Mesendoderm (in vitro differentiated cells): ENCODE data around the gene PSME3IP1.

Source experiments
- DNase-seq: peaks from one replicate; pipeline ENCODE4 v3.0.0; 2013
- H2AK5ac ChIP-seq: 2 replicates; pipeline ENCODE4 v1.6.1; 2013; ENCODE audit warnings: low read length, inconsistent platforms
- H2BK120ac ChIP-seq: 2 replicates; pipeline ENCODE4 v1.6.1; 2013; ENCODE audit warnings: low read depth, mild to moderate bottlenecking, low read length, moderate library complexity, mixed read lengths
- H2BK15ac ChIP-seq: replicated peaks from 2 replicates; pipeline ENCODE4 v1.6.1; 2013; ENCODE audit warnings: low read depth, mild to moderate bottlenecking, moderate library complexity
- H2BK5ac ChIP-seq: 2 replicates; pipeline ENCODE4 v1.6.1; 2013; ENCODE audit warnings: low read length, inconsistent platforms
- H3K18ac ChIP-seq: 2 replicates; pipeline ENCODE4 v1.6.1; 2013; ENCODE audit warnings: mild to moderate bottlenecking, low read length, mixed read lengths
- H3K23ac ChIP-seq: one replicate; pipeline ENCODE4 v1.6.1; 2013; ENCODE audit warnings: low read length
- H3K27ac ChIP-seq: 2 replicates; pipeline ENCODE4 v1.5.1; 2013; ENCODE audit warnings: low read depth, mild to moderate bottlenecking, inconsistent platforms, low read length, moderate library complexity
- H3K27me3 ChIP-seq: 2 replicates; pipeline ENCODE4 v1.6.1; 2013; ENCODE audit warnings: low read length, control low read depth, mild to moderate bottlenecking, inconsistent platforms; ENCODE audit not compliant: insufficient read depth, poor library complexity
- H3K36me3 ChIP-seq: 2 replicates; pipeline ENCODE4 v1.6.1; 2013; ENCODE audit warnings: low read length, inconsistent platforms; ENCODE audit not compliant: control insufficient read depth, insufficient read depth
- H3K4ac ChIP-seq: one replicate; pipeline ENCODE4 v1.6.1; 2013; ENCODE audit warnings: low read depth, mild to moderate bottlenecking, low read length, moderate library complexity
- H3K4me1 ChIP-seq: 2 replicates; pipeline ENCODE4 v1.6.1; 2013; ENCODE audit warnings: low read depth, low read length, inconsistent platforms; ENCODE audit not compliant: control insufficient read depth
- H3K4me2 ChIP-seq: 2 replicates; pipeline ENCODE4 v1.6.1; 2013; ENCODE audit warnings: low read length
- H3K4me3 ChIP-seq: 2 replicates; pipeline ENCODE4 v1.5.1; 2013; ENCODE audit warnings: mild to moderate bottlenecking, low read length
- H3K56ac ChIP-seq: one replicate; pipeline ENCODE4 v1.6.1; 2013; ENCODE audit warnings: low read length
- H3K79me1 ChIP-seq: 2 replicates; pipeline ENCODE4 v1.6.1; 2013; ENCODE audit warnings: low read length, inconsistent platforms
- H3K79me2 ChIP-seq: 2 replicates; pipeline ENCODE4 v1.6.1; 2013; ENCODE audit warnings: mild to moderate bottlenecking, low read length; ENCODE audit not compliant: control insufficient read depth, insufficient read depth
- H3K9ac ChIP-seq: 2 replicates; pipeline ENCODE4 v1.6.1; 2013; ENCODE audit warnings: low read length, inconsistent platforms
- H4K5ac ChIP-seq: one replicate; pipeline ENCODE4 v1.6.1; 2013; ENCODE audit warnings: low read length
- H4K8ac ChIP-seq: one replicate; pipeline ENCODE4 v1.6.1; 2013; ENCODE audit warnings: low read depth, mild to moderate bottlenecking, control low read depth, low read length, moderate library complexity
- WGBS: extraction: QIAGEN DNeasy Blood & Tissue Kit; methylation state at CpG from one replicate; pipeline ENCODE4 v1.1.7; 2013; ENCODE audit warnings: low lambda C conversion rate, missing lambda C conversion rate; ENCODE audit not compliant: insufficient coverage; ENCODE audit errors: extremely low coverage; 5-methylcytosine and 5-hydroxymethylcytosine counted together

The PSME3IP1 gene

DNA sequence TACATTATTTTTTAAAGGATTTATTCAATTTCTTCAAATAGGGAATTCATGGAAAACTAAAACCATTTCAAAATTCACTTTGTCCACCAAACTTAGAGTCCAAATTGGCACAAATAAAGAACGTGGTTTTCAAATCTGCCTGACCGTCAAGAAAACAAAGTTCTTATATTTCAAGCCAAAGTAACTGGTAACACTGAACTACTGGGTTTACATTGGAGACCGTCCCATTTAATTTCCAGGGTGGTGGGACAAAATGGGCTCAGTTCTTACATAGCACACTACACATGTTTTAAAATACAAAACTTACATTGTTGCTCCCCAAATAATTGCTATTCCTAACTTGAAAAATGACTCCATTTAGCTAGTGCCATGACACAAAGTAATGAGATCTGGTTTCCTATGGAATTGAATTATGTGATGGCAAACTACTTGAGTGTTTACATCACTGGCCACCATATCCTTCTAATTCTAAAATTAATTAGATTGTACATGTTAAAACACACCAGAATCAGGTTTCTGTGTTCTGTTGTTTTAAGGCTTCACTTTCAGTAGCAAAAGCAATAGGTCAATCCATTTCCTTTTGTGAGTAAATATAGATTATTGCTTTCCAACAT lies 6.5 kb downstream of the PSME3IP1 start:
- Histone ChIP-seq H3K27ac (no peak overlapping the region), H3K4me3 (no peak overlapping the region)
- no CpG with 5 or more reads among the region's 3 CpGs for WGBS

DNA sequence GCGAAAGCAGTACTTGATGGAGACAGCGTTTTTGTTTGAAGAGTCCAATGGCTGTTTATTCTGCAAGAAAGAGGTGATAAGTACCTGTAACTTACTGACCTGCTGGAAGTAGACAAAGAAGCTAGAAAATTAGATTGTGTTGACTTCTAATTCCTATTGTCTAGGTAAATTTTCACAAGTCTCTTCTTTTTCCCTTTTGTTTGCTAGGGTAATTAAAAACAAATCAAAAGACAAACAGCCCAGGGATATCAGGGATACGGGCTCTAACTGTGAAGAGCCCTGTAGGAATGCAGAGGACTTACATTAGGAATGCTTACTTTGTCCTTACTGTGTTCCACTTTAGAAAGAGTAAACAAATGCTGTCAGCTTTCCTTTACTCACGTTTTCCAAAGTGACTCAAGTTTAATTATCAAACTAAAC lies 7.0 kb downstream of the PSME3IP1 start:
- WGBS = no CpG with 5 or more reads among the region's 4 CpGs
- H3K56ac ChIP-seq = no peak overlapping the region
- DNase-seq = peak; percentile 82

More for the DNA sequence above, 6.5 kb downstream of the PSME3IP1 start:
- Histone ChIP-seq H2BK15ac (no peak overlapping the region), H4K5ac (no peak overlapping the region), H3K79me1 (peaks cover 9% of the 10 kb centered on the region), H3K18ac (no peak overlapping the region), H3K4me2 (no peak overlapping the region), H2BK120ac (no peak overlapping the region), H3K4me1 (no peaks in the 10 kb centered on the region), H3K23ac (no peak overlapping the region), H3K9ac (no peak overlapping the region), H3K56ac (no peak overlapping the region), H2AK5ac (no peak overlapping the region), H3K36me3 (no peaks in the 10 kb centered on the region), H3K4ac (no peak overlapping the region), H4K8ac (no peak overlapping the region), H3K27me3 (no peaks in the 10 kb centered on the region), H2BK5ac (no peak overlapping the region), H3K79me2 (peaks cover 12% of the 10 kb centered on the region)
- no peak for DNase-seq

DNA sequence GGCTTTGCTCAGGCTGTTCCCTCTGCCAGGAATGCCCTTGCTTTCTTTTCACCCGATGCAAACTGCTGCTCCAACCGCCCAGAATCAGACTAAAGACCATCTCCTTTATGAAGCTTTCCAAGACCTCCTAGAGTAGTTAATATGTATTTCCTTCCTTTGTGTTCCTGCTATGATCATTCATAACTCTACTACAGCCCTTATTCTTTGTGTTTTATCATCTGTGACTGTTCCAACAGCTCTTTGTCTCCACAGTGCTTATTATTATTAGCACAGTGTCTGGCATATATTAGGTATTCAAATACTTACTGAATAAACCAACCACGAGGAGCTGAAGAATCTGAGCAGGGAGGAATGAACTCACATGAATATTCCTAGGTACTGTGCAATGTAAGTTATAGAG lies 7.6 kb downstream of the PSME3IP1 start:
- Histone ChIP-seq H3K4me1 (no peaks in the 10 kb centered on the region), H3K56ac (no peak overlapping the region), H3K79me1 (peaks cover 7% of the 10 kb centered on the region), H4K5ac (no peak overlapping the region), H2BK15ac (no peak overlapping the region), H3K4ac (no peak overlapping the region), H3K27me3 (no peaks in the 10 kb centered on the region), H2BK120ac (no peak overlapping the region), H2AK5ac (no peak overlapping the region), H3K36me3 (no peaks in the 10 kb centered on the region), H3K79me2 (peaks cover 9% of the 10 kb centered on the region), H3K23ac (no peak overlapping the region), H3K18ac (no peak overlapping the region), H3K27ac (no peak overlapping the region), H3K4me2 (no peak overlapping the region), H3K9ac (no peak overlapping the region), H2BK5ac (no peak overlapping the region), H4K8ac (no peak overlapping the region), H3K4me3 (no peak overlapping the region)
- no CpG with 5 or more reads among the region's 3 CpGs for WGBS
- no peak for DNase-seq

More for the DNA sequence above, 7.0 kb downstream of the PSME3IP1 start:
- Histone ChIP-seq H3K27ac (no peak overlapping the region), H3K27me3 (no peaks in the 10 kb centered on the region), H2AK5ac (no peak overlapping the region), H3K4ac (no peak overlapping the region), H4K8ac (no peak overlapping the region), H3K23ac (no peak overlapping the region), H3K18ac (no peak overlapping the region), H3K4me2 (no peak overlapping the region), H2BK5ac (no peak overlapping the region), H2BK120ac (no peak overlapping the region), H3K4me3 (no peak overlapping the region), H3K4me1 (no peaks in the 10 kb centered on the region), H3K9ac (no peak overlapping the region), H3K79me1 (peaks cover 9% of the 10 kb centered on the region), H2BK15ac (no peak overlapping the region), H3K36me3 (no peaks in the 10 kb centered on the region), H3K79me2 (peaks cover 12% of the 10 kb centered on the region), H4K5ac (no peak overlapping the region)

DNA sequence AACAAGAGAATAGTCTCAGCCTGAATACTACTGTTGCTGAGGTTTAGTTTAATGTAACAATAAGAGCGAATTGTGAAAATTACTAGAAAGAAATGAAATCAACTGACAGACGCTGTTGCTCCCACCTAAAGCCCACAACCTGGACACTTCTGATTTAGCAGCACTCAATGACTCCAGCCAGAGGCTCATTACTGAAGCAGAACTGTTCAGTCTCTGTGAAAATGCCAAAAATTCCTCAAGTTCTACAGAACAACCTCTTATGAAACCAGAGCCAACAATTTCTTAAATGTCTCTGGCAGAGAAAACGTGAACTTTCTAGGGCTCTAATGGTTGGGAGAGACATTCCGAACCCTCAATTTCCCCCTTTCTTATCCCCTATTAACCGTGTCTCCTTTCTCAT lies 9.9 kb downstream of the PSME3IP1 start:
- Histone ChIP-seq H2BK15ac (no peak overlapping the region), H4K5ac (no peak overlapping the region), H3K4me1 (no peaks in the 10 kb centered on the region), H2BK5ac (no peak overlapping the region), H3K9ac (no peak overlapping the region), H3K36me3 (peaks cover 4% of the 10 kb centered on the region), H3K79me2 (no peaks in the 10 kb centered on the region), H4K8ac (no peak overlapping the region), H2BK120ac (no peak overlapping the region), H2AK5ac (no peak overlapping the region), H3K27ac (no peak overlapping the region), H3K27me3 (no peaks in the 10 kb centered on the region), H3K23ac (no peak overlapping the region), H3K79me1 (peaks cover 4% of the 10 kb centered on the region), H3K4ac (no peak overlapping the region), H3K56ac (no peak overlapping the region), H3K4me2 (no peak overlapping the region), H3K18ac (no peak overlapping the region), H3K4me3 (no peak overlapping the region)
- DNase-seq = no peak
- WGBS = no CpG with 5 or more reads among the region's 5 CpGs

DNA sequence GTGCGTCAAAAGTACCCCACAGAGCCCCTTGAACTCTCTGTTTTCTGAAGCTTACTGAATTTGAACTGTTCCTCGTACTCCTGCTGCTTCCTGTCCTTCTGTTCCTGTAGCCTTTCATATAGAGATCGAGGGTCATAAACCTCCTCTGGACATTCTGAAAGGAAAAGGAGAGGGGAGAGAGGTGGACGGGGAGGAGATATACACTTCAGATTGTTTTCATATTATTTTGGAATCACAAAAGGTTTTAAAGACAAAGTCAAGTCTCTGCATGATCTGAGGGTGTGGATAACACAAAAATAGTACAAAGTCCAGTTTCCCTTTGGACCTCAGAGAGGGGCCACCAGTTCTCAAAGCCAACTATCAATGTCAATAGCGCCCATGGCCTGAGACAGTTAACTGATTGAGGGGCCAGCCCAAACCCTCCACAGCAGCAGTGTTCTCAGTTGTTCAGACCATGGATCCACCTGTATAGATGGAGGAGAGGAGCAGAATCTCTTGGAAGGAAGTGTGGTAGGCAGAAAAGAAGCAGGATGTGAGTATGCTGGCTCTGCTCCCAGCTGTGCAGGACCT lies 13.0 kb downstream of the PSME3IP1 start:
- Histone ChIP-seq H3K4me1 (no peaks in the 10 kb centered on the region), H4K8ac (no peak overlapping the region), H3K4me2 (no peak overlapping the region), H3K56ac (no peak overlapping the region), H3K79me2 (no peaks in the 10 kb centered on the region), H2BK5ac (no peak overlapping the region), H3K23ac (no peak overlapping the region), H2BK15ac (no peak overlapping the region), H3K27me3 (no peaks in the 10 kb centered on the region), H3K9ac (no peak overlapping the region), H4K5ac (no peak overlapping the region), H2BK120ac (no peak overlapping the region), H3K18ac (no peak overlapping the region), H2AK5ac (no peak overlapping the region), H3K27ac (no peak overlapping the region), H3K4me3 (no peak overlapping the region), H3K79me1 (no peaks in the 10 kb centered on the region), H3K36me3 (peaks cover 6% of the 10 kb centered on the region), H3K4ac (no peak overlapping the region)
- WGBS = no CpG with 5 or more reads among the region's 5 CpGs
- DNase-seq = no peak

DNA sequence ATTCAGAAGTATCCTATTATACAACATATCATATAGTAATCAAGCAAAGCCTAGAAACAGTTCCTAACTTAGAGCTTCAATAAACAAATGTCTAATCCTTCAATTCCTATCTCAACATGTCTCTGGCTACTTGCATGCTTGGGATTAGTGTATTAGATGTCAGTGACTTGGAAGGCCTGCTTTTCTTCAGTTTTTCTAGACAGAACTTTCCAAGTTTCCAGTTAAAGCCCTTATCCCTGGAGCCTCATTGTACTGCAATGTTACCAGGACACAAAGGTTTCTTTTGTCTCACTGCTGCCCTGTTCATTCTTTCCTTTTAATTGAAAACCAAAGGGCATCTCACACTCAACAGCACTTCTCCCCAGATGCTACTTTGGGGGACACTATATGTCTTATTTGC lies 16.5 kb downstream of the PSME3IP1 start:
- no peak overlapping the region for H4K8ac ChIP-seq
- H2AK5ac ChIP-seq = no peak overlapping the region
- DNase-seq = no peak
- H2BK120ac ChIP-seq = no peak overlapping the region
- peaks cover 10% of the 10 kb centered on the region for H3K36me3 ChIP-seq
- H3K4ac ChIP-seq = no peak overlapping the region
- no peak overlapping the region for H2BK5ac ChIP-seq
- H3K4me2 ChIP-seq = no peak overlapping the region
- H3K79me1 ChIP-seq = no peaks in the 10 kb centered on the region
- no peak overlapping the region for H3K56ac ChIP-seq
- H3K9ac ChIP-seq = no peak overlapping the region
- H3K4me3 ChIP-seq = no peak overlapping the region
- H3K4me1 ChIP-seq = no peaks in the 10 kb centered on the region
- no peak overlapping the region for H2BK15ac ChIP-seq
- no peak overlapping the region for H3K27ac ChIP-seq
- H3K79me2 ChIP-seq = no peaks in the 10 kb centered on the region
- no peak overlapping the region for H3K23ac ChIP-seq
- no peaks in the 10 kb centered on the region for H3K27me3 ChIP-seq
- no peak overlapping the region for H4K5ac ChIP-seq
- H3K18ac ChIP-seq = no peak overlapping the region
